ENCODE results near the gene DPCD.
"Not testable (repeated sequence)": the region's sequence is repeated elsewhere in the genome, so short reads cannot be mapped to it uniquely, and the experiment has no call there.

Gene DPCD

GRCh38 chr10:101623528-101623927 is 35.4 kb downstream of the DPCD start:
- DNase-seq, result no peak

- peak; percentile 24 for DNase-seq
Measured at GRCh38 chr10:101624526-101625102, 36.5 kb downstream of the DPCD start.

- no peak for DNase-seq
Measured at GRCh38 chr10:101625821-101626412, 37.8 kb downstream of the DPCD start.

- no peak for DNase-seq
Measured at GRCh38 chr10:101629837-101630632, 41.9 kb downstream of the DPCD start.

GRCh38 chr10:101630633-101630920 is 42.5 kb downstream of the DPCD start:
- DNase-seq, result no peak

- DNase-seq, result no peak
Measured at GRCh38 chr10:101631821-101632475, 43.8 kb downstream of the DPCD start.

- DNase-seq, result not testable (repeated sequence)
Measured at GRCh38 chr10:101633510-101633909, 45.4 kb downstream of the DPCD start.

- no peak for DNase-seq
Measured at GRCh38 chr10:101639141-101639900, 51.2 kb downstream of the DPCD start.

GRCh38 chr10:101643546-101643945 is 55.4 kb downstream of the DPCD start:
- DNase-seq, result no peak

GRCh38 chr10:101644002-101644401 is 55.9 kb downstream of the DPCD start:
- DNase-seq, result no peak

- no peak for DNase-seq
Measured at GRCh38 chr10:101645659-101646058, 57.5 kb downstream of the DPCD start.

GRCh38 chr10:101646364-101646763 is 58.2 kb downstream of the DPCD start:
- DNase-seq, result no peak

- DNase-seq, result no peak
Measured at GRCh38 chr10:101647255-101647654, 59.1 kb downstream of the DPCD start.

- DNase-seq, result no peak
Measured at GRCh38 chr10:101649525-101650085, 61.5 kb downstream of the DPCD start.

- no peak for DNase-seq
Measured at GRCh38 chr10:101650863-101651262, 62.7 kb downstream of the DPCD start.

- no peak for DNase-seq
Measured at GRCh38 chr10:101651336-101651735, 63.2 kb downstream of the DPCD start.

GRCh38 chr10:101653536-101653935 is 65.4 kb downstream of the DPCD start:
- no peak for DNase-seq

GRCh38 chr10:101655570-101655969 is 67.4 kb downstream of the DPCD start:
- no peak for DNase-seq

- no peak for DNase-seq
Measured at GRCh38 chr10:101656890-101657289, 68.8 kb downstream of the DPCD start.

GRCh38 chr10:101658975-101659374 is 70.9 kb downstream of the DPCD start:
- DNase-seq, result no peak
